GM12873 (cell line): ENCODE data around the gene BRINP1.

Experiments used
- TF ChIP-seq, protein P1 (sequence below): IDR thresholded peaks from 2 replicates; pipeline ENCODE4 v1.5.1; 2012; ENCODE audit warnings: low read depth, mild to moderate bottlenecking, moderate library complexity, low read length, control low read depth; ENCODE audit not compliant: insufficient read depth; ENCODE audit errors: missing control alignments

Gene BRINP1

DNA sequence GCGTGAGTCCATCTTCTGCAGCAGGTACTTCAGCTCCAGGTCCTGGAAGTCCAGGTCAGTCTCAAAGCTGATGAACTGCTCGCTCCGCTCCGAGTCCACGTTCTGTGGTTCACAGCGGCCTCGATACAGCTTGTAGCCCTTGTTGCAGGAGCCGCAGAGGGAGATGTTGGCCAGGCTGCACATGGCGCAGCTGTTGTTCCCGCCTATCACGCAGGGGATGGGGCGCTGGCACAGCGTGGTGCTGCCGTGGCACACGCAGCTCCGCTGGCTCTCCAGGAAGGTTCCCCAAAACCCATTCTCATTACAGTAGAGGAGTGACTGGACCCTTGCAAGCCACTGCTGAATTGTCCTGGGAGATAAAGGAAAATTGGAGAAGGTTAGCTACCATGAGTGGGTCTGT, 201.4 kb downstream of the BRINP1 start:
- TF ChIP-seq, protein P1, sequence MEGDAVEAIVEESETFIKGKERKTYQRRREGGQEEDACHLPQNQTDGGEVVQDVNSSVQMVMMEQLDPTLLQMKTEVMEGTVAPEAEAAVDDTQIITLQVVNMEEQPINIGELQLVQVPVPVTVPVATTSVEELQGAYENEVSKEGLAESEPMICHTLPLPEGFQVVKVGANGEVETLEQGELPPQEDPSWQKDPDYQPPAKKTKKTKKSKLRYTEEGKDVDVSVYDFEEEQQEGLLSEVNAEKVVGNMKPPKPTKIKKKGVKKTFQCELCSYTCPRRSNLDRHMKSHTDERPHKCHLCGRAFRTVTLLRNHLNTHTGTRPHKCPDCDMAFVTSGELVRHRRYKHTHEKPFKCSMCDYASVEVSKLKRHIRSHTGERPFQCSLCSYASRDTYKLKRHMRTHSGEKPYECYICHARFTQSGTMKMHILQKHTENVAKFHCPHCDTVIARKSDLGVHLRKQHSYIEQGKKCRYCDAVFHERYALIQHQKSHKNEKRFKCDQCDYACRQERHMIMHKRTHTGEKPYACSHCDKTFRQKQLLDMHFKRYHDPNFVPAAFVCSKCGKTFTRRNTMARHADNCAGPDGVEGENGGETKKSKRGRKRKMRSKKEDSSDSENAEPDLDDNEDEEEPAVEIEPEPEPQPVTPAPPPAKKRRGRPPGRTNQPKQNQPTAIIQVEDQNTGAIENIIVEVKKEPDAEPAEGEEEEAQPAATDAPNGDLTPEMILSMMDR: no peak

DNA sequence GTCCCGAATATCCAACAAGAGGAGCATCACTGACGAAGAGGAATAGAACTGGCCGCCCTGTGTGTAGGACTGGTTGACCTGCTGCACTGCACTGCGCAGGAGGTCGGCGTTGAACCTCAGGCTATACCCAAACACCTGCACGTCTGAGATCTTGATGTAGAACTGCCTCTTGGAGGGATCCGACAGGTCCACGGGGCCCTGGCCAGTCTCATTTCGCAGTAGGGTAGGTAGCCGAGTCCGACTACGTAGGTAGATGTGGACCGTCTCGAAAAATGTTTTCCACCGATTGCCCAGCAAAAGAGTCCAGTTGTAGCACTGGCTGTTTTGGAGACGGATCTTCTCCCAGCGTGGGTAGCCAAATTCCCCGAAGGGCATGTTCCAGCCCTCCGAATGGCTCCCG, 202.0 kb downstream of the BRINP1 start:
- TF ChIP-seq, protein P1: no peak

DNA sequence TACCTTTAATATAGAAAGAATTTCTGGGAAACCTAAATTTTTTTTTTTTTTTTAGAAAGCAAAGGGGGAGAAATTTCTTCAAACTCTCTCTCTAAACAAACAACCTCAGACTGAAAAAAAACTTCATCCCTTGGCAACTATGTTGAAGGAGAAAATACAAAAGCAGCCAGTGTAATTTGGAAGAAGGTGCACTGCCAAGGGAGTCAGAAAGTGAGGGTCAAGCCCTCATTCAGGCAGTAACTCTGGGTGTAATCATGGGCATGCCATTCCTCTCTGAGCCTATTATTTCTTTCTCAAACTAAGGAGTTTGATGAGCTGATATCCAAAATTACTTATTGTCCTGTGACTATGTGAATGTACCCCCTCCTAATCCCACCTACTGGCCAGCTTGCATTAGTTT, 203.1 kb downstream of the BRINP1 start:
- TF ChIP-seq, protein P1: no peak

DNA sequence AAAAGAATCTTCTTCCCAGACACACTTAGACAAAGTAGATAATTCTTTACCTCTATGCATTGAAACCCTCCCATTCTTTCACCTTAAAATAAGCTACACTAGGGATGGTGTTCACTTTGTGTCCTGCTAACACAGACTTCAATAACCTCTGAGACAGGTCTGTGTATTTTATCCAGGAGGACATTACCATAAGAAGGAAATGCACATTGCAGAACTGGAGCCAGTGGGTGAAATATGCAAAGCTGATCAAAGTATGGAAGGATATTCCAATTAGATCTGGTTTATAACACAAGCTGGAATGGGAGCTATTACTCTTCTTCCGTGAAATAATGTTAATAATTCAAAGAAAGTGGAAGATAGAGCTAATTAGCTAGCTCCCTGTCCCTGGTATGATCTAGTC, 204.1 kb downstream of the BRINP1 start:
- TF ChIP-seq, protein P1: no peak

DNA sequence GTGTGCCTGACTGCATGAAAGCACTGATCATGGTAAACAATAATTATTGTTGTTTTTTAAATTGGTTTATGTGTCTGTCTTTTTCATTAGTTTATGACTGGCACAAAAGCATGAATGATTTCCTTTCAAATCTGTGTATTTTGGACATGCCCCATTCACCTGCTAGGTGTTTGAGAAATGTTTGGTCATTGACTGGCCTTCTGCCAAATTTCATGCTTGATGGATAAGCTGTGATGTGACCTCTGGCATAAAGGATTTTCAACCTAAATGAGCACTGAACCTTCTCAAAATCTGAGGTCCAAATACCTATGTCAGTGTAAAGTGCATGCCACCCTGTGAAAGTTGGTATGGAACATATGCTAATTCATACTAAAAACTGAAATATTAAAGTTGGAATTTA, 204.5 kb downstream of the BRINP1 start:
- TF ChIP-seq, protein P1: no peak

DNA sequence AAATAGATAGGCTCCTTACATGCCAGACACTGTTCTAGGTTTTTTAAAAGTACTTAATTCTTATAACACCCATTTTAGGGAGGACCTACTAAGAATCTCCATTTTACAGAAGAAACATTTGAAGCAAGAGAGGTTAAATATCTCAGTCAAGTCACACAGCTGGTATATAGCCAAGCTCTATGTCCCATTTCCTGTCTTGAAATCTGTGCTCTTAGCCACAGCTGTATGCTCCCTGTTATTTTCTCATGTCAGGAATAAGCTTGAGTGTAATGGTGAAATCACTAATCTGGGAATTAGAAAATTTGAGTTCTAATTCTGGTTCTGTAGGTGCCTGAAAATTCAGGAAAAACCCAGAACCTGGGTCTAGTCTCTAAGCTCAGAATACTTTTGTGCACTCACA, 208.7 kb downstream of the BRINP1 start:
- TF ChIP-seq, protein P1: no peak

DNA sequence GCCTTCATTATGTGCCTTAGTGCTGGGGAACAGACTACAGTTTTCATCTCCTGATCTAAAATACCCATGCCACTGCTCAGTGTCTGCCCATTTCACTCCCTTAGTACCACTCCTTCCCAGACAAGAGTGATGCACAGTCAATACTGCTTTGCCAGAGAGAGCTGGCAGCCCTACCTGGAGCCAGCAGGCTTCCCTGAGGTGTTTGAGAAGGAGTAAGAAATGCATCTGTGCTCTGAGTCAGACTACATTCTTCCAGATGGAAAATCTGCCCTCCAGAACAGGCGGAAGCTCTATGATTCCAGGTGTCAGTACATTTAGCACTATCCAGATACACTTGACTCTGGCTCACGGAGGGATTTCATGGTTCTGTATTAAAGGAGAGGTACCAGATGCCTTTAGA, 209.8 kb downstream of the BRINP1 start:
- TF ChIP-seq, protein P1: no peak
